Skin of body (tissue), 2 donors: ENCODE measurements around the gene PRPF6. TPM values are rescaled to one million over a fixed set of nuclear protein-coding genes. Genes with fewer than 3 reads are reported as not detected.
A peak's percentile ranks its signal among the peaks of the same experiment; 100 is the strongest.

ENCODE experiments used
- DNase-seq: peaks from one replicate; lab custom pipeline; 2025; lab: John Stamatoyannopoulos, UW
- total RNA-seq: library from RNA; depleted of rRNA; stranded (reverse); fragments of >200 nt; gene quantifications from one replicate; pipeline ENCODE4 v1.2.3, GENCODE V29; 2014

The PRPF6 gene
- total RNA-seq, 1 donor from 2014 or later, result 39.9 TPM

DNA sequence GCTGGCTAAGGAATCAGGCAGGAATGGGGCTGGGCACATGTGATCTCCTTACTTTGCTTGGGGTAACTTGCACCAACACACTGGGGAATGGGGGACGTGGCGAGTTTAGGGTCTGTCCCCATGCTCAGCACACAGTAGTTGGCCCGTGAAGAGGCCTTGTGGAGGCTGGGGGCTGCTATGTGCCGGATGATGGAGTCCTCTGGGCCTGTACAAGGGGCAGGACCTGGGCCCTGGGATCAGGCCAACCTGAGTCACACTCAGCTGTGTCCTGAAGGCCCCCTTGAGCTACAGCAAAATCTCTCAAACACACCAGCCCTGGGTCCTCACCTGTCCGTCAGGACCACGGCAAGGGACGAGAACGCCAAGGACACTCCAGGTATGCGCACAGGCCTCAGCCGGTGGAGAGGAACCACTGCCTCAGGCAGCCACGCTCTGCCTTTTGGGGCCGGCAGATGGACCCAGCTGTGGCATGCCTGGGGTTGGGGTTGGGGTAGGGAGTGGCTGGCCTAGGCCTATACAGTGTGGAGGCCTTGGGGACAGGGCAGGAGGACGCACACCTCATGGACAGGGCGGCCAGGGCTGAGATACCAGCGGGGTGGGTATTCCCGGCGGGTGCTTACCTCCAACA is 35.8 kb upstream of the PRPF6 start:
- no peak for DNase-seq

GRCh38 chr20:63945921-63946920 is 34.7 kb upstream of the PRPF6 start:
- DNase-seq, result no peak

DNA sequence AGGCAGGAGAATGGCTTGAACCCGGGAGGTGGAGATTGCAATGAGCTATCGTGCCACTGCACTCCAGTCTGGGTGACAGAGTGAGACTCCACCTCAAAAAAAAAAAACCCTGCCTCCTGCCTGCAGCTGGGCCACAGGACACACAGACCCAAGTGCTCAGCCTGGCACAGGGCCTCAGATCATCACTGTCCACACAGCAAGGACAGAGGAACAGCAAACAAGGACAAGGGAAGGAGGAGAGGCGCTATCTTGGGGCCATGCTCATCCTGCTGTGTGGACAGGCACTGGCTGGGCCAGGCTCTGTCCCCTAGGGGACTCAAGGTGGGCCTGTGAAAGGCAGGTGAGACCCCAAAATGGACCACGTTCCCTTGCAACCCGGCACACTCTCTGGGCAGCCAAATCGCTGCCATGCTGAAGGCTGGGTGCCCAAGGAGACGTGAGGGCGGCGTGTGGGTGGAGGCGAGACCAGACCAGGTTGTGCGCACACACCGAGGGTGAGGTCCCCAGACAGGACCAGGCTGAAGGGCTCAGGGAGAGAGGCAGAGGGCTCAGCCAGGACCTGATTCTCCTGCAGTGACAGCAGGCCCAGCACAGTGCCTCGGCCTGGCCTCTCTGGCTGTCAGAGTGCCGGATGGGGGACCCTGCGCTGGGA is 33.8 kb upstream of the PRPF6 start:
- no peak for DNase-seq

- no peak for DNase-seq
These were observed 33.1 kb upstream of the PRPF6 start for GRCh38 chr20:63947638-63948456.

DNA sequence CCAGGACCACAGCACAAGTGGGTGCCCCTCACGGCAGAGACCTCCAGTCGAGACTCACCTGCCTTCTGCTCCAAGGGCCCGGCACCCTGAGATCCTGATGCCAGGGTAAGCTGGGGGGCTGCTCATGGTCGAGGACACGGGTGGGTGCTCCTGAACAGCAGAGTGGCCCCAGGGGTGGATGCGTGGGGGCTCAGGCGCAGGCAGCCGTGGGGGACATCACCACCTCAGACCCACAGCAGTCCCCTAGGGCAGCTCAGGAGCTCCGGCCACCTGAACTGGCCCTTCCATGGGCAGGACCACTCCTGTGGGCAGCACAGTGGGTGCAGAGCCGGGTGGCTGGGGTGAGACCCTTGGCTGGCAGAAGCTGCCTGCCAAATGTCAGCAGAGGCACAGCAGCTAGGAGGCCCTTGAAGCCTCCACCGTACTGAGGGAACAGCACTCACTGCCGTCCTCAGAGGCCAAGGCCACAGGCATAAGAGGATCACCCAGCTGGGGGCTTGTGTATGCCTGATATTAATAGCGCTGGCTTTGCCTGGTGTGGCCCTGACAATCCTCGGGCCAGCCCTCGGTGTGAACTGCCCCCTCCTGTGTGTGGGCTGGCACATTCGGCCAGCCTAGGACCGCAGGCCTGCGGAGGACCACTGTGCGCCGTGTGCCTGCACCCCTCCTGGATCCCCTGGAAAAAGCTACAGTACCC is 30.1 kb upstream of the PRPF6 start:
- no peak for DNase-seq

GRCh38 chr20:63951398-63952209 is 29.3 kb upstream of the PRPF6 start:
- no peak for DNase-seq

- DNase-seq, result no peak
These were observed 28.8 kb upstream of the PRPF6 start for GRCh38 chr20:63952210-63952535.

DNA sequence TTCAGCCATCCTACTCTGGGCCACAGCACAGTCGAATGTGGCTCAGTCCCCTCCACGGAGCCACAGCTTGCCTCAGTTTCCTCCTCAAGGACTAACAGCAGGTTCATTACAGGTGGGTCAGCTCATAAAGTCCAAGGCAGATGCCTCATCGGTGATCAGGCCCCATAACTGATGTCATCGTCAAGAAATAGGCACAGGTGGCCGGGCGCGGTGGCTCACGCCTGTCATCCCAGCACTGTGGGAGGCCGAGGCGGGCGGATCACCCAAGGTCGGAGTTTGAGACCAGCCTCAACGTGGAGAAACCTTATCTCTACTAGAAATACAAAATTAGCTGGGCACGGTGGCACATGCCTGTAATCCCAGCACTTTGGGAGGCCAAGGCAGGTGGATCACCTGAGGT is 28.2 kb upstream of the PRPF6 start:
- DNase-seq, result no peak

- no peak for DNase-seq
These were observed 27.0 kb upstream of the PRPF6 start for GRCh38 chr20:63953764-63954429.

GRCh38 chr20:63955281-63955826 is 25.6 kb upstream of the PRPF6 start:
- no peak for DNase-seq

DNA sequence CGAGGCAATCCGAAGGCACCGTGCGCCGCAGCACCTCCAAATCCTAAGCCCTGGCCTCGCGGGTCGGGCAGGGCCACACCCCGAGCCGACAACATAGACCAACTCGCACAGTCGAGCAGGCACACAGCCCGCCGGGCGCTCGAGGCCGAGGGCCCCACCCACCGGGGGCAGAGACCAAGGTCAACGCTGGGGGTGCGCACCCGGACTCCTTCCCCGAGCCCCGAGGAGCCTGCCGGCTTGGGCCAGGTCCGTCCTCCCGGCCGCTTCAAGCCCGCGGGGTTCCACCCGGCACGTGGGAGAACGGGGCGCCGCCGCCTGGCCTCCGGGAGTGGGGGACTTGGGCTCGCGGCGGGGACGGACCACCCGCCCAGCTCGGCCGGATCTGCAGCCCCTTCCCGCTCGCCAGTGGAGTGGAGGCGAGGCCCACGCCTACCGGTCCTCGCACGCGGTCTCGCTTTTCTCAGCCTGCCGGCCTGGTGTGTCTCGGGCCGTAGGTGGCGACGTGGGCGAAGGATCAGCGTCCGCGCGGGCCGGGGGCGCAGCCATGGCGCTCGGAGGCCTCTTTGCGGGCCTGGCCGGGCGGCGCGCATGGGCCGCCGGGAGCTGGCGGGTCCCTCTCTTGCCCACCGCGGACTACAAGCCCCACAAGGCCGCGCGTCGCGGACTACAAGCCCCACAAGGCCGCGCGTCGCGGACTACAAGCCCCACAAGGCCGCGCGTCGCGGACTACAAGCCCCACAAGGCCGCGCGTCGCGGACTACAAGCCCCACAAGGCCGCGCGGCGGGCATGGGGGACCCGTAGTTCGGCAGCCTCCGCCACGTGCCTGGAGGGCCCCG is 24.9 kb upstream of the PRPF6 start, which contains the start of gene UCKL1:
Gene UCKL1 (minus strand): TSS at position 590 of the 837 bp plus-strand sequence. CDS start 44 bp downstream, at position 546.
- DNase-seq, result peak; percentile 90

GRCh38 chr20:63956664-63957003 is 24.3 kb upstream of the PRPF6 start:
- DNase-seq, result no peak

GRCh38 chr20:63957004-63957689 is 23.8 kb upstream of the PRPF6 start:
- no peak for DNase-seq

DNA sequence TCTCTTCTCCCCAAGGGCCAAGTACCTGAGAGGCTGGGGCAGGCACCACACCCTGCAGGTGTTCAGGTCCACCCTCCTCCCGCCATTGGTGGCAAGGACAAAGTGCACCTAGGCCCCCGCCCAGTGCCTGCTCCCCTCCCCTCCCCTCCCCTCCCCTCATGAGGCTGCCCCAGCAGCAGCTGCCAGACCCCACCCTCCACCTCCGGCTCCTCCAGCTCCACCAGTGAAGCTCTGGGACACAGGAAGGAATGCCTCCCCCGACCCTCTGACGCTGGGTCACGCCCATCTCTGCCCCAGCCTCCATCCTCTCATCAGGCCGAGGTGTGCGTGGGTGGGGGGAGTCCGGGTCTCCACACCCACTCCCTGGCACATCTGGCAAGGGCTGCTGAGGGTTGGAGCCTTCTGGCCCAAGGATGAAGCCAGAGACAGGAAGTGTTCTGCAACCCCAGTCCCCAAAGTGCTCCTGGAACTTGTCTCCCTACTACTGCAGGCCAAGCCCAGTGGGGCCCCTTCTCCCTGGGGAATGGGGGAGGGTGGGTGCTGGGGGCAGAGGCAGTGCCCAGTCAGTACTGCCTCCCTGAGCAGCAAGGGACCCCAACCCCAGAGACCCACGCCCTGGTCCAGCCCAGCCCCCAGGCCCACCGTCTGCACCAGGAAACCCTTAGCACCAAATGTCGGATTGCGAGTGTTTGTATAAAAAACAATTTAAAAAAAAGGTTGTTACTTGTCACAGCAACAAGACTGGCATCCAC is 23.1 kb upstream of the PRPF6 start:
- DNase-seq, result no peak

GRCh38 chr20:63958471-63958870 is 22.5 kb upstream of the PRPF6 start:
- DNase-seq, result no peak

DNA sequence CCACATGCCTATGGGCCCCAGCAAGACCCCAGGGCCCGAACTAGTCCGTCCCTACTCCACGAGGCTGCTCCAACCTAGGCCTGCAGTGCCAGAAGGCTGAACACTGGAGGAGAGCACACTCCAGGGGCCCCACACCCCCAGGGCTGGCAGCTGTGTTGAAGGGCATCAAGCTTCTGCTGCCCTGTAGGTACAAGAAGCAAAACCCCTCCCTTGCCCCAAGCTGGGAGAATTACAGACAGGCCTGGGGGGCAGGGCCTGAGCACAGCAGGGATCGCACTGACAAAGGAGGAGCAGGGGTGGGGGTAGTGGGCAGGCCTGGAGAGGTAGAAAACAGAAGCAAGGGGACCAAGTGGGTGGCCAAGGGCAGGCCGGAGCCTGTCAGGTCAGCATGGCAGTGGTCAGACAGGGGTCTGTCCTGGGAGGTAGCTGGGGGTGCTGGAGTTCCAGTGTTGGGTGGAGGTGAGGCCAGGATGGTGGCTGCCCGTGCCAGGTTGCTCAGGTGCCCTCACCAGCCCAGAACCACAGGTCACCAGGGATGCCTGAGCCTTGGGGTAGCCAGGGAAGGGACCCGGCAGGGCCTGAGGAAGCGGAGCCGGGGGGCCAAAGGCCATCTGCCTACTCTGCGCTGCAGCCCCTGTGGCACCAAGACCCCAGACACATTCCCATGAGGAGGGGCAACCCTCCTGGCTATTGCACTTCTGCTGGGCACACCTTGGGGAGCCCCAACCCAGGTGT is 21.8 kb upstream of the PRPF6 start:
- no peak for DNase-seq
